Upper lobe of right lung (tissue), 1 donor: ENCODE results near the gene SMTNL2. TPM values are rescaled to one million over a fixed set of nuclear protein-coding genes. Genes with fewer than 3 reads are reported as not detected.
"Not testable (repeated sequence)": the region's sequence is repeated elsewhere in the genome, so short reads cannot be mapped to it uniquely, and the experiment has no call there.

Experiments used
- ATAC-seq: fragments of 200-7000 bp; cut with Tn5 transposase; one replicate; pipeline ENCODE4 v1.9.1; 2020; ENCODE audit warnings: mild to moderate bottlenecking, moderate library complexity
- DNase-seq: peaks from one replicate; pipeline ENCODE4 v3.0.0-alpha.2; 2020
- H3K27ac ChIP-seq: fragments of 200-600 bp; one replicate; pipeline ENCODE4 v1.8.0; 2022
- H3K27me3 ChIP-seq: fragments of 200-600 bp; one replicate; pipeline ENCODE4 v1.8.0; 2022; ENCODE audit warnings: mild to moderate bottlenecking
- H3K36me3 ChIP-seq: fragments of 200-600 bp; one replicate; pipeline ENCODE4 v1.8.0; 2022
- H3K4me1 ChIP-seq: fragments of 200-600 bp; one replicate; pipeline ENCODE4 v1.8.0; 2022
- H3K4me3 ChIP-seq: fragments of 200-600 bp; one replicate; pipeline ENCODE4 v1.8.0; 2022; ENCODE audit warnings: mild to moderate bottlenecking
- H3K9me3 ChIP-seq: fragments of 200-600 bp; one replicate; pipeline ENCODE4 v1.8.0; 2022
- intact Hi-C: fragments of 100-400 bp; cut with DNase I; formaldehyde crosslinking; loops from one replicate; pipeline ENCODE4 v1.11.0; 2022
- total RNA-seq: library from RNA; stranded (reverse); fragmentation: NEBNext Ultra II Directional; extraction: Animal tissue kit (Norgen Biotek cat#: 25700); gene quantifications from one replicate; pipeline ENCODE4 v1.2.1, GENCODE V29; 2021
- TF ChIP-seq, protein P1 (sequence below): fragments of 200-600 bp; IDR thresholded peaks from one replicate; pipeline ENCODE4 v1.8.0; 2022; ENCODE audit warnings: antibody characterized with exemption
- donor health status: DM: no; HTN: yes; CAD: no; lungs with severe emphysema.

Gene SMTNL2
- total RNA-seq, 1 donor from 2014 or later: 2.7 TPM

- Histone ChIP-seq H3K36me3 (no peaks in the 10 kb centered on the region), H3K27ac (no peak overlapping the region), H3K9me3 (no peaks in the 10 kb centered on the region), H3K27me3 (no peaks in the 10 kb centered on the region), H3K4me3 (no peak overlapping the region), H3K4me1 (peaks cover 17% of the 10 kb centered on the region)
- DNase-seq (no peak), ATAC-seq (no peak)
- TF ChIP-seq, protein P1, sequence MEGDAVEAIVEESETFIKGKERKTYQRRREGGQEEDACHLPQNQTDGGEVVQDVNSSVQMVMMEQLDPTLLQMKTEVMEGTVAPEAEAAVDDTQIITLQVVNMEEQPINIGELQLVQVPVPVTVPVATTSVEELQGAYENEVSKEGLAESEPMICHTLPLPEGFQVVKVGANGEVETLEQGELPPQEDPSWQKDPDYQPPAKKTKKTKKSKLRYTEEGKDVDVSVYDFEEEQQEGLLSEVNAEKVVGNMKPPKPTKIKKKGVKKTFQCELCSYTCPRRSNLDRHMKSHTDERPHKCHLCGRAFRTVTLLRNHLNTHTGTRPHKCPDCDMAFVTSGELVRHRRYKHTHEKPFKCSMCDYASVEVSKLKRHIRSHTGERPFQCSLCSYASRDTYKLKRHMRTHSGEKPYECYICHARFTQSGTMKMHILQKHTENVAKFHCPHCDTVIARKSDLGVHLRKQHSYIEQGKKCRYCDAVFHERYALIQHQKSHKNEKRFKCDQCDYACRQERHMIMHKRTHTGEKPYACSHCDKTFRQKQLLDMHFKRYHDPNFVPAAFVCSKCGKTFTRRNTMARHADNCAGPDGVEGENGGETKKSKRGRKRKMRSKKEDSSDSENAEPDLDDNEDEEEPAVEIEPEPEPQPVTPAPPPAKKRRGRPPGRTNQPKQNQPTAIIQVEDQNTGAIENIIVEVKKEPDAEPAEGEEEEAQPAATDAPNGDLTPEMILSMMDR: no peak
- intact Hi-C loops: no loop called here
Measured at GRCh38 chr17:4601326-4601725, 17.0 kb downstream of the SMTNL2 start.

- no peaks in the 10 kb centered on the region for H3K9me3 ChIP-seq
- H3K36me3 ChIP-seq: no peaks in the 10 kb centered on the region
- no peak overlapping the region for H3K27ac ChIP-seq
- ATAC-seq (no peak), DNase-seq (no peak)
- H3K27me3 ChIP-seq: no peaks in the 10 kb centered on the region
- TF ChIP-seq, protein P1: no peak
- peaks cover 20% of the 10 kb centered on the region for H3K4me1 ChIP-seq
- intact Hi-C loops: no loop called here
- H3K4me3 ChIP-seq: no peak overlapping the region
Measured at GRCh38 chr17:4602041-4602440, 17.7 kb downstream of the SMTNL2 start.

DNA sequence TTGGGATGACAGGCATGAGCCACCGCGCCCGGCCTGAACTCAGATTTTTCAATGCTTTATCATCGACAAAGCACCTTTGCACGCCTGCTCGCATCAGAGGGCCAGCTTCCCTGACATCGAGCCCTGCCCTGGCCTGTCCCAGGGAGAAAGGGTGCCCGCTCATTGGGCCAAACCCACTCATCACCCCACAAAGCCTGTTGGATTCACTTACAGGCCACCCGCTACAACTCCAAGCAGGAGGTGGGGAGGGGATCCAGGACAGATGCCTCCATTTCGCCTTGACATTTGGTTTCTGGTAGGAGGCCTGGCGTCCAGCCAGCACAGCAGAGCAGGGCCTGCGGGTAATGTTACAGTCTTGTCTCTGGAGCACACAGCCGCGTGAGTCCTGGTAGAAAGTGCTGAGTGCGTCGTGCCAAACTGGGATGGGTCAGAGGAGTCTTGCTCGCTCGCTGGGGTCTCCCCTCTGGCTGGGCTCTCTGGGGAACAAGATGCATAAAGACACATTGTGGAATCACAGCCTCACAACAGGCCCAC, 19.8 kb downstream of the SMTNL2 start:
- Histone ChIP-seq H3K9me3 (no peaks in the 10 kb centered on the region), H3K36me3 (no peaks in the 10 kb centered on the region), H3K4me3 (no peak overlapping the region), H3K27me3 (no peaks in the 10 kb centered on the region), H3K4me1 (peaks cover 30% of the 10 kb centered on the region), H3K27ac (peak overlapping the region; percentile 36)
- intact Hi-C loops: no loop called here
- no peak for DNase-seq
- ATAC-seq: no peak
- TF ChIP-seq, protein P1: no peak

DNA sequence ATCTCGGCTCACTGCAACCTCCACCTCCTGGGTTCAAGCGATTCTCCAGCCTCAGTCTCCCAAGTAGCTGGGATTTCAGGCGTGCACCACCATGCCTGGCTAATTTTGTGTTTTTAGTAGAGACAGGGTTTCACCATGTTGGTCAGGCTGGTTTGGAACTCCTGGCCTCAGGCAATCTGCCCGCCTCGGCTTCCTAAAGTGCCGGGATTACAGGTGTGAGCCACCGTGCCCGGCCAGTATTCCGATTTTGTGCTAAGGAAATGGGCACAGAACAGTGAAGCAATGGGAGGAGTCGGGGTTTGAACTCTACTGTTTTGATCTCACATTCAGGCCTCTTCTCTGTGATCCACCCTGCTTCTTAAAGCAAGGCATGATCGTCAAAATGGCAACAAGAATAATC, 20.4 kb downstream of the SMTNL2 start:
- Histone ChIP-seq H3K4me1 (peaks cover 30% of the 10 kb centered on the region), H3K27ac (peak overlapping the region; percentile 36)
- H3K27me3 ChIP-seq, H3K36me3 ChIP-seq, H3K4me3 ChIP-seq, H3K9me3 ChIP-seq, intact Hi-C loops, ATAC-seq, DNase-seq: not testable (repeated sequence)

DNA sequence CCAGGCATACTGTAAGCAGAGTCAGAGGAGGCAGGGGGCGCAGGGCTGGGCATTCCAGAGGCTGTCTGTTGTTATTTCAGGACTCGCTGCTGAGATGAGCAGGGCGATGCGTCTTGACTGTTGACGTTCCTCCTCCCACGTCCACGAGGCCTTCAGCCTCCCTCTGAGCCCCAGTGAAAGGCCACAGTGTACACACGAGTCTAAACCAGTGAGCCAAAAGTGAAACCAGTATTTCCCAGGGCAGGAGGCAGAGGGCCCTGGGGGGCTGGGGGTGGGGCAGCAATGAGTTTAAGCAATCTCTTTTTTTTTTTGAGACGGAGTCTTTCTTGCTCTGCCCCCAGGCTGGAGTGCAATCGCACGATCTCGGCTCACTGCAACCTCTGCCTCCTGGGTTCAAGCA, 21.5 kb downstream of the SMTNL2 start:
- H3K4me1 ChIP-seq: peaks cover 26% of the 10 kb centered on the region
- TF ChIP-seq, protein P1: no peak
- peak overlapping the region; percentile 26 for H3K27ac ChIP-seq
- no peaks in the 10 kb centered on the region for H3K36me3 ChIP-seq
- DNase-seq: no peak
- H3K27me3 ChIP-seq: no peaks in the 10 kb centered on the region
- no peak overlapping the region for H3K4me3 ChIP-seq
- peak; percentile 47 for ATAC-seq
- intact Hi-C loops: no loop called here
- no peaks in the 10 kb centered on the region for H3K9me3 ChIP-seq

- peak overlapping the region; percentile 34 for H3K27ac ChIP-seq
- ATAC-seq: no peak
- H3K4me3 ChIP-seq: no peak overlapping the region
Measured at GRCh38 chr17:4607261-4607741, 23.0 kb downstream of the SMTNL2 start.

More at GRCh38 chr17:4607261-4607741, 23.0 kb downstream of the SMTNL2 start:
- Histone ChIP-seq H3K9me3 (no peaks in the 10 kb centered on the region), H3K27me3 (no peaks in the 10 kb centered on the region), H3K4me1 (peaks cover 26% of the 10 kb centered on the region), H3K36me3 (no peaks in the 10 kb centered on the region)
- intact Hi-C loops: no loop called here
- DNase-seq: no peak
- TF ChIP-seq, protein P1: no peak
